Measurements from ENCODE around the gene PHOSPHO2.

DNA sequence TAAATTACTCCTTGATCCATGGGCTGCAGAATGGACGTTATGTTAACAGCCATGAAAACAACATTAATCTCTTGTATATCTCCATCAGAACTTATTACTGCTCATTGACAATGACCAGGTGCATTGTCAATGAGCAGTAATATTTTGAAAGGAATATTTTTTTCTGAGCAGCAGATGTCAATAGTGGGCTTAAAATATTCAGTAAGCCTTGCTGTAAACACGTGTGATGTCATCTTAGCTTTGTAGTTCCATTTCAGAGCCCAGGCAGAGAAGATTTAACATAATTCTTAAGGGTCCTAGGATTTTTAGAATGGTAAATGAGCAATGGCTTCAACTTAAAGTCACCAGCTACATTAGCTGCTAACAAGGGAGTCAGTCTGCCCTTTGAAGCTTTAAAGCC lies 26.7 kb upstream of the PHOSPHO2 start:
- TF ChIP-seq POLR2A (IDR thresholded peaks at IDR 0.05): no peak
- TF ChIP-seq, protein P1, sequence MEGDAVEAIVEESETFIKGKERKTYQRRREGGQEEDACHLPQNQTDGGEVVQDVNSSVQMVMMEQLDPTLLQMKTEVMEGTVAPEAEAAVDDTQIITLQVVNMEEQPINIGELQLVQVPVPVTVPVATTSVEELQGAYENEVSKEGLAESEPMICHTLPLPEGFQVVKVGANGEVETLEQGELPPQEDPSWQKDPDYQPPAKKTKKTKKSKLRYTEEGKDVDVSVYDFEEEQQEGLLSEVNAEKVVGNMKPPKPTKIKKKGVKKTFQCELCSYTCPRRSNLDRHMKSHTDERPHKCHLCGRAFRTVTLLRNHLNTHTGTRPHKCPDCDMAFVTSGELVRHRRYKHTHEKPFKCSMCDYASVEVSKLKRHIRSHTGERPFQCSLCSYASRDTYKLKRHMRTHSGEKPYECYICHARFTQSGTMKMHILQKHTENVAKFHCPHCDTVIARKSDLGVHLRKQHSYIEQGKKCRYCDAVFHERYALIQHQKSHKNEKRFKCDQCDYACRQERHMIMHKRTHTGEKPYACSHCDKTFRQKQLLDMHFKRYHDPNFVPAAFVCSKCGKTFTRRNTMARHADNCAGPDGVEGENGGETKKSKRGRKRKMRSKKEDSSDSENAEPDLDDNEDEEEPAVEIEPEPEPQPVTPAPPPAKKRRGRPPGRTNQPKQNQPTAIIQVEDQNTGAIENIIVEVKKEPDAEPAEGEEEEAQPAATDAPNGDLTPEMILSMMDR (IDR thresholded peaks at IDR 0.05): no peak

Measured in tibial nerve (tissue), 3 donors.